NB4 (cell line): Measurements from ENCODE around the gene MUC12.

ENCODE experiments used
- DNase-seq: peaks from one replicate; pipeline ENCODE4 v3.0.0; 2010; ENCODE audit warnings: low read depth
- H3K4me3 ChIP-seq: one replicate; pipeline ENCODE4 v1.5.1; 2011; ENCODE audit warnings: mild to moderate bottlenecking, low read depth, low read length, moderate library complexity
- CTCF ChIP-seq: IDR thresholded peaks from one replicate; pipeline ENCODE4 v1.5.1; 2012; ENCODE audit warnings: low read depth, low read length
- MYC ChIP-seq: IDR thresholded peaks from 2 replicates; pipeline ENCODE4 v1.6.1; 2011; ENCODE audit warnings: low read depth, low read length
- POLR2A ChIP-seq: IDR thresholded peaks from 2 replicates; pipeline ENCODE4 v1.6.1; 2011; ENCODE audit warnings: mild to moderate bottlenecking; ENCODE audit not compliant: insufficient read length; ENCODE audit errors: extremely low read depth
- TF ChIP-seq, protein P1 (sequence below): IDR thresholded peaks from 2 replicates; pipeline ENCODE4 v1.6.1; 2011; ENCODE audit warnings: low read depth, low read length

MUC12 gene

GRCh38 chr7:100957832-100958421, 11.4 kb upstream of the MUC12 start:
- no peak overlapping the region for H3K4me3 ChIP-seq
- DNase-seq: peak; percentile 45
- TF ChIP-seq, protein P1, sequence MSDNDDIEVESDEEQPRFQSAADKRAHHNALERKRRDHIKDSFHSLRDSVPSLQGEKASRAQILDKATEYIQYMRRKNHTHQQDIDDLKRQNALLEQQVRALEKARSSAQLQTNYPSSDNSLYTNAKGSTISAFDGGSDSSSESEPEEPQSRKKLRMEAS: no peak
- TF ChIP-seq CTCF (no peak), POLR2A (no peak), MYC (no peak)

GRCh38 chr7:100959894-100960293, 9.5 kb upstream of the MUC12 start:
- no peak overlapping the region for H3K4me3 ChIP-seq
- no peak for DNase-seq
- TF ChIP-seq MYC (no peak), POLR2A (no peak), CTCF (no peak)
- TF ChIP-seq, protein P1: no peak

GRCh38 chr7:100962537-100962936, 6.8 kb upstream of the MUC12 start:
- TF ChIP-seq MYC: no peak
- TF ChIP-seq, protein P1: no peak
- no peak for TF ChIP-seq CTCF
- TF ChIP-seq POLR2A: no peak
- no peak for DNase-seq
- no peak overlapping the region for H3K4me3 ChIP-seq

DNA sequence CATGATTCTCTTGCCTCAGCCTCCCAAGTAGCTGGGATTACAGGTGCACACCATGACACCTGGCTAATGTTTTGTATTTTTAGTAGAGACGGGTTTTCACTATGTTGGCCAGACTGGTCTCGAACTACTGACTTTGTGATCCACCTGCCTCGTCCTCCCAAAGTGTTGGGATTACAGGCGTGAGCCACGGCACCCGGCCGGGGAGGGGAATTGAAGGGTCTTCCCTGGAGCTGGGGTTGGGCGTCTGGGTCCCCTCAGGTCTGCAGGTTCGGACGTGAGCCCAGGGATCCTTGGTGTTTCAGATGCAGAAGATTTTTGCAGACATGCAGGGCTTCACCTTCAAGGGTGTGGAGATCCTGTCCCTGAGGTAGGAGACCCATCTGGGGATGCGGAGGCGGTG, 6.0 kb upstream of the MUC12 start:
- TF ChIP-seq POLR2A (no peak), CTCF (no peak), MYC (no peak)
- no peak overlapping the region for H3K4me3 ChIP-seq
- DNase-seq: no peak

DNA sequence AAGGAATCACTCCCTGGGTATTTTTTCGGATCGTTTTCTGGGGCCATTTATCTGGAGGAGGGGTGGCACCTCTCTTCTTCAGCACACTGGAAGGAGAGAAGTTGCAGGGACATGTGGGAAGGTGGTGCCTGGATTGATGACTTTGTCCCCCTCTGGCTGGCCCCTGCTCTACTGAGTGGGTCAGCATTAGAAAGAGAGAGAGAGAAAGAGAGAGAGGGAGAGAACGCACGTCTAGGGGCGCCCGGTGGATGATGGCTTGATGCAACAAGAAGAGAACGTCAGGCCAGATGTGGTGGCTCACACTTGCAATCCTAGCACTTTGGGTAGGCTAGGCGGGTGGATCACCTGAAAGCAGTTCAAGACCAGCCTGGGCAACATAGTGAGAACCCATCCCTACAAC, 5.5 kb upstream of the MUC12 start:
- TF ChIP-seq MYC (no peak), CTCF (no peak), POLR2A (no peak)
- TF ChIP-seq, protein P1: no peak
- no peak for DNase-seq
- H3K4me3 ChIP-seq: no peak overlapping the region

DNA sequence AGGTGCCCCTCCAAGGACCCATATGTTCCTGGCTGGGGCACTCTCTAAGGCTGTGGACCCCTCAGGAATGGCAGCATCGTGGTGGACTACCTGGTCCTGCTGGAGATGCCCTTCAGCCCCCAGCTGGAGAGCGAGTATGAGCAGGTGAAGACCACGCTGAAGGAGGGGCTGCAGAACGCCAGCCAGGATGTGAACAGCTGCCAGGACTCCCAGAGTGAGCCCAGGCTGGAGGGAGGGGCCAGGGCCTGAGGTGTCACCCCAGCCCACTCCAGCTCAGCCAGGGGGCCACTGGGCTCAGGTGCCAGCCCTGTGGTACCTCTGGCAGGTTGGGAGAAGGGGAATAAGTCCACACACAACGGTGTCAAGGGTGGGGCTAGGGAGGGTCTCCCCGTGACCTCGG, 4.7 kb upstream of the MUC12 start:
- no peak for TF ChIP-seq CTCF
- no peak for DNase-seq

More for the DNA sequence above, 4.7 kb upstream of the MUC12 start:
- H3K4me3 ChIP-seq: no peak overlapping the region
